OCI-LY7 (cell line): ENCODE measurements around the gene LRP10. TPM values are rescaled to one million over a fixed set of nuclear protein-coding genes. Genes with fewer than 3 reads are reported as not detected.

Experiments used
- BruUV-seq: library from RNA; stranded (reverse); fragments of 400-500 nt; replicated peaks from 2 replicates; lab custom pipeline; 2021; lab: Mats Ljungman, UMichigan
- CTCF ChIA-PET: fragments of 300-600 bp; sonication (Branson Sonifier 250); formaldehyde crosslinking; loops from one replicate; lab custom pipeline; 2022; ENCODE audit warnings: antibody characterized with exemption; ENCODE audit not compliant: unreplicated experiment; lab: Charles Lee
- POLR2A ChIA-PET: fragments of 300-600 bp; sonication (Branson Sonifier 250); formaldehyde crosslinking; loops from one replicate; lab custom pipeline; 2022; ENCODE audit warnings: antibody characterized with exemption; lab: Charles Lee
- DNase-seq: peaks from one replicate; pipeline ENCODE4 v3.0.0-alpha.2; 2015; ENCODE audit warnings: low spot score
- H2AFZ ChIP-seq: fragments of 200-600 bp; sonication (generic), shearing (Covaris generic); 2 replicates; pipeline ENCODE4 v1.6.1; 2014; ENCODE audit warnings: mild to moderate bottlenecking, antibody characterized with exemption, low read length, moderate library complexity
- H3K27ac ChIP-seq: fragments of 200-600 bp; sonication (generic); 2 replicates; pipeline ENCODE4 v1.5.1; 2014; ENCODE audit warnings: mixed run types, low read depth, mild to moderate bottlenecking, moderate library complexity, low read length, inconsistent platforms; ENCODE audit not compliant: poor library complexity, severe bottlenecking
- H3K36me3 ChIP-seq: fragments of 200-600 bp; sonication (generic); 2 replicates; pipeline ENCODE4 v1.6.1; 2014; ENCODE audit warnings: mild to moderate bottlenecking, antibody characterized with exemption, low read length, moderate library complexity, mixed read lengths; ENCODE audit not compliant: insufficient read depth
- H3K4me1 ChIP-seq: fragments of 200-600 bp; sonication (generic); 2 replicates; pipeline ENCODE4 v1.5.1; 2014; ENCODE audit warnings: mild to moderate bottlenecking, low read length; ENCODE audit not compliant: insufficient read depth, poor library complexity, severe bottlenecking
- H3K4me2 ChIP-seq: fragments of 200-600 bp; sonication (generic); 2 replicates; pipeline ENCODE4 v1.6.1; 2014; ENCODE audit warnings: mild to moderate bottlenecking, low read length
- H3K4me3 ChIP-seq: fragments of 200-600 bp; sonication (generic); 2 replicates; pipeline ENCODE4 v1.5.1; 2014; ENCODE audit warnings: mild to moderate bottlenecking, low read depth, low read length; ENCODE audit not compliant: poor library complexity, severe bottlenecking
- H3K79me2 ChIP-seq: fragments of 200-600 bp; sonication (generic); 2 replicates; pipeline ENCODE4 v1.6.1; 2016; ENCODE audit warnings: low read depth, mild to moderate bottlenecking, low read length, moderate library complexity, mixed read lengths; ENCODE audit not compliant: insufficient read depth
- H3K9me2 ChIP-seq: fragments of 200-600 bp; sonication (generic); 2 replicates; pipeline ENCODE4 v1.6.1; 2016; ENCODE audit warnings: mild to moderate bottlenecking, low read length, mixed read lengths; ENCODE audit not compliant: insufficient read depth
- H3K9me3 ChIP-seq: fragments of 200-600 bp; sonication (generic); 2 replicates; pipeline ENCODE4 v1.6.1; 2014; ENCODE audit warnings: mild to moderate bottlenecking, mixed run types, low read length, mixed read lengths
- H4K20me1 ChIP-seq: fragments of 200-600 bp; sonication (generic); 2 replicates; pipeline ENCODE4 v1.6.1; 2014; ENCODE audit warnings: mild to moderate bottlenecking, antibody characterized with exemption, low read length, moderate library complexity, mixed read lengths; ENCODE audit not compliant: insufficient read depth
- CTCF ChIP-seq: fragments of 200-600 bp; sonication (generic); conservative IDR thresholded peaks from 2 replicates; pipeline ENCODE4 v1.5.1; 2014; ENCODE audit warnings: mild to moderate bottlenecking, antibody characterized with exemption, low read length, moderate library complexity, mixed read lengths
- EZH2phosphoT487 ChIP-seq: fragments of 200-600 bp; sonication (generic); IDR thresholded peaks from 2 replicates; pipeline ENCODE4 v1.6.1; 2018; ENCODE audit warnings: low read depth, borderline replicate concordance, mild to moderate bottlenecking, mixed run types, antibody characterized with exemption, low read length, moderate library complexity, mixed read lengths
- intact Hi-C: fragments of 100-400 bp; cut with micrococcal nuclease; formaldehyde crosslinking; loops from one replicate; pipeline ENCODE4 v1.10.0; 2022; ENCODE audit not compliant: unreplicated experiment
- total RNA-seq, 2 experiments: library from RNA; depleted of rRNA in 1 of 2; stranded (reverse); fragments of >200 nt in 1 of 2; shearing (Covaris generic) in 1 of 2; gene quantifications; 2 replicates each; pipeline ENCODE4 v1.2.3, GENCODE V29; 2014 to 2022

The LRP10 gene
- total RNA-seq, 2 experiments from 2014 or later, result 25.5 to 55.1 TPM

DNA sequence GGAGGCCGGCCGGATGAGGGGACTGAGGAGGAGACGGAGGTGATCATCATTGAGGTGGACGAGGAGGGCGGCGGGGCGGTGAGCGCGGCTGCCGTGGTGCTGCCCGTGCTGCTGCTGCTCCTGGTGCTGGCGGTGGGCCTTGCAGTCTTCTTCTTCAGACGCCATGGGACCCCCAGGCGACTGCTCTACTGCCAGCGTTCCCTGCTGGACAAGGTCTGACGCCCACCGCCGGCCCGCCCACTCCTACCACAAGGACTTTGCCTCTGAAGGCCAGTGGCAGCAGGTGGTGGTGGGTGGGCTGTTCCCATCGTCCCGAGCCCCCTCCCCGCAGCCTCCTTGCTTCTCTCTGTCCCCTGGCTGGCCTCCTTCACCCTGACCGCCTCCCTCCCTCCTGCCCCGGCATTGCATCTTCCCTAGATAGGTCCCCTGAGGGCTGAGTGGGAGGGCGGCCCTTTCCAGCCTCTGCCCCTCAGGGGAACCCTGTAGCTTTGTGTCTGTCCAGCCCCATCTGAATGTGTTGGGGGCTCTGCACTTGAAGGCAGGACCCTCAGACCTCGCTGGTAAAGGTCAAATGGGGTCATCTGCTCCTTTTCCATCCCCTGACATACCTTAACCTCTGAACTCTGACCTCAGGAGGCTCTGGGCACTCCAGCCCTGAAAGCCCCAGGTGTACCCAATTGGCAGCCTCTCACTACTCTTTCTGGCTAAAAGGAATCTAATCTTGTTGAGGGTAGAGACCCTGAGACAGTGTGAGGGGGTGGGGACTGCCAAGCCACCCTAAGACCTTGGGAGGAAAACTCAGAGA is 25.5 kb upstream of the LRP10 start:
- Histone ChIP-seq H4K20me1 (no peaks in the 10 kb centered on the region), H3K27ac (no peak overlapping the region), H3K4me3 (no peak overlapping the region), H3K79me2 (no peaks in the 10 kb centered on the region), H3K4me2 (no peak overlapping the region), H3K4me1 (peaks cover 6% of the 10 kb centered on the region), H3K9me3 (no peaks in the 10 kb centered on the region), H3K9me2 (no peaks in the 10 kb centered on the region), H2AFZ (no peak overlapping the region), H3K36me3 (no peaks in the 10 kb centered on the region)
- BruUV-seq, result no TSS peak
- CTCF ChIA-PET, result interaction anchor here (0.6 kb wide), 1 partner anchor 23 kb away, joined by 3 read pairs; no protein-coding TSS in a partner anchor
- intact Hi-C loops, result no loop called here
- no peak for DNase-seq
- no peak for TF ChIP-seq EZH2phosphoT487
- no peak for TF ChIP-seq CTCF
- POLR2A ChIA-PET, result no interaction called here

DNA sequence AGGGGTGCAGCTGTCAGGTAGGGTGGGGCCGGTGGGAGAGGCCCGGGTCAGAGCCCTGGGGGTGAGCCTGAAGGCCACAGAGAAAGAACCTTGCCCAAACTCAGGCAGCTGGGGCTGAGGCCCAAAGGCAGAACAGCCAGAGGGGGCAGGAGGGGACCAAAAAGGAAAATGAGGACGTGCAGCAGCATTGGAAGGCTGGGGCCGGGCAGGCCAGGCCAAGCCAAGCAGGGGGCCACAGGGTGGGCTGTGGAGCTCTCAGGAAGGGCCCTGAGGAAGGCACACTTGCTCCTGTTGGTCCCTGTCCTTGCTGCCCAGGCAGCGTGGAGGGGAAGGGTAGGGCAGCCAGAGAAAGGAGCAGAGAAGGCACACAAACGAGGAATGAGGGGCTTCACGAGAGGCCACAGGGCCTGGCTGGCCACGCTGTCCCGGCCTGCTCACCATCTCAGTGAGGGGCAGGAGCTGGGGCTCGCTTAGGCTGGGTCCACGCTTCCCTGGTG is 24.7 kb upstream of the LRP10 start:
- no peak for DNase-seq
- TF ChIP-seq CTCF (no peak), EZH2phosphoT487 (no peak)
- H3K4me3 ChIP-seq, result no peak overlapping the region
- H3K4me2 ChIP-seq, result no peak overlapping the region
- no peaks in the 10 kb centered on the region for H3K9me2 ChIP-seq
- H3K27ac ChIP-seq, result no peak overlapping the region
- BruUV-seq, result no TSS peak
- ChIA-PET POLR2A (no interaction called here), CTCF (no interaction called here)
- peaks cover 6% of the 10 kb centered on the region for H3K4me1 ChIP-seq
- H3K9me3 ChIP-seq, result no peaks in the 10 kb centered on the region
- no peaks in the 10 kb centered on the region for H4K20me1 ChIP-seq
- intact Hi-C loops, result no loop called here
- no peak overlapping the region for H2AFZ ChIP-seq
- no peaks in the 10 kb centered on the region for H3K36me3 ChIP-seq
- no peaks in the 10 kb centered on the region for H3K79me2 ChIP-seq
